Neural cell (in vitro differentiated cells): ENCODE results near the gene PDE11A. TPM values are rescaled to one million over a fixed set of nuclear protein-coding genes. Genes with fewer than 3 reads are reported as not detected.

Experiments used
- H2AFZ ChIP-seq: fragments of 200-600, 300-800 bp; sonication (generic), shearing (Covaris generic); 2 replicates; pipeline ENCODE4 v1.6.0; 2014; ENCODE audit warnings: low read depth, mild to moderate bottlenecking, antibody characterized with exemption, low read length, moderate library complexity
- H3F3A ChIP-seq: fragments of 200-600 bp; shearing (Covaris generic); 2 replicates; pipeline ENCODE4 v1.6.1; 2016; ENCODE audit warnings: mild to moderate bottlenecking, moderate library complexity, mixed read lengths, antibody characterized with exemption, low read length; ENCODE audit not compliant: insufficient read depth, poor library complexity, severe bottlenecking
- H3K27ac ChIP-seq: fragments of 200-600, 300-800 bp; sonication (generic), shearing (Covaris generic); 2 replicates; pipeline ENCODE4 v1.5.1; 2014; ENCODE audit warnings: mild to moderate bottlenecking, low read length, moderate library complexity
- H3K27me3 ChIP-seq: fragments of 300-800, 200-600 bp; sonication (generic), shearing (Covaris generic); 2 replicates; pipeline ENCODE4 v1.6.0; 2014; ENCODE audit warnings: mild to moderate bottlenecking, low read depth, low read length, moderate library complexity; ENCODE audit not compliant: insufficient read depth
- H3K36me3 ChIP-seq: fragments of 300-800, 200-600 bp; sonication (generic), shearing (Covaris generic); 2 replicates; pipeline ENCODE4 v1.5.1; 2014; ENCODE audit warnings: mild to moderate bottlenecking, antibody characterized with exemption, low read length, moderate library complexity; ENCODE audit not compliant: insufficient read depth
- H3K4me2 ChIP-seq: fragments of 300-800, 200-600 bp; sonication (generic), shearing (Covaris generic); 2 replicates; pipeline ENCODE4 v1.6.0; 2014; ENCODE audit warnings: mild to moderate bottlenecking, low read length
- H3K4me3 ChIP-seq: fragments of 300-800, 200-600 bp; sonication (generic), shearing (Covaris generic); 2 replicates; pipeline ENCODE4 v1.5.1; 2014; ENCODE audit warnings: mild to moderate bottlenecking, low read length, moderate library complexity
- H3K79me2 ChIP-seq: fragments of 200-600 bp; shearing (Covaris generic); replicated peaks from 2 replicates; pipeline ENCODE4 v1.6.0; 2014; ENCODE audit warnings: mild to moderate bottlenecking, low read length, moderate library complexity; ENCODE audit not compliant: insufficient read depth
- H3K9ac ChIP-seq: fragments of 300-800, 200-600 bp; sonication (generic), shearing (Covaris generic); 2 replicates; pipeline ENCODE4 v1.6.1; 2016; ENCODE audit warnings: mild to moderate bottlenecking, low read length, mixed read lengths
- H3K9me2 ChIP-seq: fragments of 200-600 bp; shearing (Covaris generic); 2 replicates; pipeline ENCODE4 v1.6.1; 2016; ENCODE audit warnings: mild to moderate bottlenecking, low read length, mixed read lengths; ENCODE audit not compliant: insufficient read depth
- H3K9me3 ChIP-seq: fragments of 200-600, 300-800 bp; sonication (generic), shearing (Covaris generic); 2 replicates; pipeline ENCODE4 v1.6.1; 2016; ENCODE audit warnings: mild to moderate bottlenecking, mixed run types, low read length, moderate library complexity, mixed read lengths
- H4K20me1 ChIP-seq: fragments of 200-600 bp; shearing (Covaris generic); 2 replicates; pipeline ENCODE4 v1.6.1; 2016; ENCODE audit warnings: mild to moderate bottlenecking, mixed run types; ENCODE audit not compliant: insufficient read depth
- CTCF ChIP-seq: fragments of 450-650 bp; IDR thresholded peaks from 2 replicates; pipeline ENCODE4 v1.5.1; 2014; ENCODE audit warnings: antibody characterized with exemption, mild to moderate bottlenecking, moderate library complexity; ENCODE audit not compliant: poor library complexity, severe bottlenecking
- EP300 ChIP-seq: fragments of 450-650 bp; conservative IDR thresholded peaks from 2 replicates; pipeline ENCODE4 v1.6.1; 2014; ENCODE audit warnings: antibody characterized with exemption, mild to moderate bottlenecking, moderate library complexity; ENCODE audit not compliant: poor library complexity, severe bottlenecking
- EZH2 ChIP-seq: fragments of 200-600, 300-800 bp; shearing (Covaris generic), sonication (generic); IDR thresholded peaks from 2 replicates; pipeline ENCODE4 v1.6.1; 2014; ENCODE audit warnings: antibody characterized with exemption, low read length, borderline replicate concordance, mild to moderate bottlenecking; ENCODE audit not compliant: insufficient read depth, poor library complexity, severe bottlenecking
- MXI1 ChIP-seq: fragments of 450-650 bp; conservative IDR thresholded peaks from 2 replicates; pipeline ENCODE4 v1.6.1; 2014; ENCODE audit warnings: antibody characterized with exemption, mild to moderate bottlenecking; ENCODE audit not compliant: poor library complexity, severe bottlenecking
- POLR2AphosphoS5 ChIP-seq: IDR thresholded peaks from 2 replicates; pipeline ENCODE4 v1.6.1; 2012
- RAD21 ChIP-seq: fragments of 450-650 bp; conservative IDR thresholded peaks from 2 replicates; pipeline ENCODE4 v1.6.1; 2014; ENCODE audit warnings: antibody characterized with exemption, mild to moderate bottlenecking, moderate library complexity
- REST ChIP-seq: IDR thresholded peaks from 2 replicates; pipeline ENCODE4 v1.6.1; 2012; ENCODE audit warnings: borderline replicate concordance
- SMC3 ChIP-seq: fragments of 450-650 bp; conservative IDR thresholded peaks from 2 replicates; pipeline ENCODE4 v1.6.1; 2014; ENCODE audit warnings: antibody characterized with exemption, mild to moderate bottlenecking, moderate library complexity; ENCODE audit not compliant: poor library complexity
- TAF1 ChIP-seq: IDR thresholded peaks from 2 replicates; pipeline ENCODE4 v1.6.1; 2012; ENCODE audit warnings: low read depth
- polyA plus RNA-seq: library from polyadenylated mRNA; depleted of rRNA; stranded (reverse); fragments of >200 nt; gene quantifications from 2 replicates; pipeline ENCODE4 v1.2.3, GENCODE V29; 2014

Gene PDE11A
- polyA plus RNA-seq, 1 donor from 2014 or later = 0.89 TPM

- Histone ChIP-seq H3K9ac (no peak overlapping the region), H3K27me3 (no peaks in the 10 kb centered on the region), H3F3A (no peaks in the 10 kb centered on the region), H3K36me3 (no peaks in the 10 kb centered on the region), H3K9me2 (no peaks in the 10 kb centered on the region), H3K4me3 (no peak overlapping the region), H3K9me3 (no peaks in the 10 kb centered on the region), H3K27ac (no peak overlapping the region), H4K20me1 (no peaks in the 10 kb centered on the region), H3K79me2 (no peaks in the 10 kb centered on the region), H3K4me2 (no peak overlapping the region), H2AFZ (no peak overlapping the region)
- TF ChIP-seq RAD21 (no peak), EP300 (no peak)
These were observed 425.8 kb downstream of the PDE11A start for GRCh38 chr2:177646791-177647190.

GRCh38 chr2:177646241-177646640 lies 426.3 kb downstream of the PDE11A start:
- no peak overlapping the region for H3K27ac ChIP-seq
- no peaks in the 10 kb centered on the region for H3K9me3 ChIP-seq
- H2AFZ ChIP-seq = no peak overlapping the region

More at GRCh38 chr2:177646241-177646640, 426.3 kb downstream of the PDE11A start:
- no peaks in the 10 kb centered on the region for H3K9me2 ChIP-seq
- H3K4me3 ChIP-seq = no peak overlapping the region
- no peak overlapping the region for H3K4me2 ChIP-seq
- no peaks in the 10 kb centered on the region for H3K36me3 ChIP-seq
- H3K27me3 ChIP-seq = no peaks in the 10 kb centered on the region
- no peaks in the 10 kb centered on the region for H4K20me1 ChIP-seq
- no peaks in the 10 kb centered on the region for H3K79me2 ChIP-seq
- H3F3A ChIP-seq = no peaks in the 10 kb centered on the region
- no peak overlapping the region for H3K9ac ChIP-seq
- TF ChIP-seq TAF1 (no peak), SMC3 (no peak), EP300 (no peak), MXI1 (no peak), REST (no peak), RAD21 (no peak), POLR2AphosphoS5 (no peak), CTCF (no peak), EZH2 (no peak)
